ENCODE data around the gene ZNF423. TPM values are rescaled to one million over a fixed set of nuclear protein-coding genes. Genes with fewer than 3 reads are reported as not detected.

ZNF423 gene
- total RNA-seq, 1 experiment from 2014 or later, result 0.20 TPM

DNA sequence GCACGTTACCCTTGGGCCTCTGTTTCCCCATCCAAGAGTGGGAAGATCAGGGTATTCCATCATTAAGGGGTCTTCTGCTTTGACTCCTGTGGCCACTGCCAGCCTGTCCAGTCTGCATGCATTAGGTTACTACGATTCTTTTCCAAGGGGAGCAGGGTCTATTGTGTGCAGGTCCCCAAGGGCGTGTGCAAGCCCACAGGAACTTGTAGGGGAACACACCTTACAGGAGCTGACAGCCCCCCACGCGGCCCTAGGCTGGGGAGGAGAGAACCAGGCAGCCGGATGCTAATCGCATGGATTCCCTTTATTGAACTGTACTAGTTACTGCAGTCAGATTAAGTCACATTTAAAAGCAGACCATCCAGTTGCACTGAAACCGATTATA, 365.6 kb downstream of the ZNF423 start:
- peaks cover 2% of the 10 kb centered on the region; the same call in 1 of the 2 replicates for H3K27me3 ChIP-seq (replicated peaks; ENCODE audit: control insufficient read depth, insufficient read depth, low read length)
- TF ChIP-seq, protein P1, sequence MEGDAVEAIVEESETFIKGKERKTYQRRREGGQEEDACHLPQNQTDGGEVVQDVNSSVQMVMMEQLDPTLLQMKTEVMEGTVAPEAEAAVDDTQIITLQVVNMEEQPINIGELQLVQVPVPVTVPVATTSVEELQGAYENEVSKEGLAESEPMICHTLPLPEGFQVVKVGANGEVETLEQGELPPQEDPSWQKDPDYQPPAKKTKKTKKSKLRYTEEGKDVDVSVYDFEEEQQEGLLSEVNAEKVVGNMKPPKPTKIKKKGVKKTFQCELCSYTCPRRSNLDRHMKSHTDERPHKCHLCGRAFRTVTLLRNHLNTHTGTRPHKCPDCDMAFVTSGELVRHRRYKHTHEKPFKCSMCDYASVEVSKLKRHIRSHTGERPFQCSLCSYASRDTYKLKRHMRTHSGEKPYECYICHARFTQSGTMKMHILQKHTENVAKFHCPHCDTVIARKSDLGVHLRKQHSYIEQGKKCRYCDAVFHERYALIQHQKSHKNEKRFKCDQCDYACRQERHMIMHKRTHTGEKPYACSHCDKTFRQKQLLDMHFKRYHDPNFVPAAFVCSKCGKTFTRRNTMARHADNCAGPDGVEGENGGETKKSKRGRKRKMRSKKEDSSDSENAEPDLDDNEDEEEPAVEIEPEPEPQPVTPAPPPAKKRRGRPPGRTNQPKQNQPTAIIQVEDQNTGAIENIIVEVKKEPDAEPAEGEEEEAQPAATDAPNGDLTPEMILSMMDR (IDR thresholded peaks at IDR 0.05; ENCODE audit: insufficient read depth in 1 of 2, low read depth in 1 of 2, low read length in 1 of 2, severe bottlenecking in 1 of 2, unreplicated experiment in 1 of 2), result no peak
- H3K4me3 Mint-ChIP-seq (ENCODE audit: unreplicated experiment), result no peak overlapping the region
- ChIA-PET CTCF (no interaction called here), POLR2A (no interaction called here)
- H3K36me3 Mint-ChIP-seq (ENCODE audit: insufficient read depth, unreplicated experiment), result no peaks in the 10 kb centered on the region
- BruUV-seq (replicated peaks), result no TSS peak
- H3K27ac Mint-ChIP-seq (ENCODE audit: unreplicated experiment), result no peak overlapping the region
- no peaks in the 10 kb centered on the region for H3K9me3 ChIP-seq
- H3K9me3 Mint-ChIP-seq (ENCODE audit: unreplicated experiment), result no peaks in the 10 kb centered on the region
- H3K4me1 ChIP-seq, result no peaks in the 10 kb centered on the region; the same call in 1 of the 2 replicates
- no peaks in the 10 kb centered on the region for H3K4me1 Mint-ChIP-seq (ENCODE audit: low read depth, unreplicated experiment)
- H3K27me3 Mint-ChIP-seq (ENCODE audit: insufficient read depth, unreplicated experiment), result peaks cover 20% of the 10 kb centered on the region
- H3K36me3 ChIP-seq (ENCODE audit: control insufficient read depth, insufficient read depth, low read length), result no peaks in the 10 kb centered on the region
- no peak for DNase-seq
- no peak overlapping the region for H3K4me3 ChIP-seq (ENCODE audit: low read depth, low read length)
- intact Hi-C loops (cut with micrococcal nuclease; ENCODE audit: unreplicated experiment), result loop anchor here (5.0 kb wide), 2 partner anchors 102 to 432 kb away; no protein-coding TSS in a partner anchor

DNA sequence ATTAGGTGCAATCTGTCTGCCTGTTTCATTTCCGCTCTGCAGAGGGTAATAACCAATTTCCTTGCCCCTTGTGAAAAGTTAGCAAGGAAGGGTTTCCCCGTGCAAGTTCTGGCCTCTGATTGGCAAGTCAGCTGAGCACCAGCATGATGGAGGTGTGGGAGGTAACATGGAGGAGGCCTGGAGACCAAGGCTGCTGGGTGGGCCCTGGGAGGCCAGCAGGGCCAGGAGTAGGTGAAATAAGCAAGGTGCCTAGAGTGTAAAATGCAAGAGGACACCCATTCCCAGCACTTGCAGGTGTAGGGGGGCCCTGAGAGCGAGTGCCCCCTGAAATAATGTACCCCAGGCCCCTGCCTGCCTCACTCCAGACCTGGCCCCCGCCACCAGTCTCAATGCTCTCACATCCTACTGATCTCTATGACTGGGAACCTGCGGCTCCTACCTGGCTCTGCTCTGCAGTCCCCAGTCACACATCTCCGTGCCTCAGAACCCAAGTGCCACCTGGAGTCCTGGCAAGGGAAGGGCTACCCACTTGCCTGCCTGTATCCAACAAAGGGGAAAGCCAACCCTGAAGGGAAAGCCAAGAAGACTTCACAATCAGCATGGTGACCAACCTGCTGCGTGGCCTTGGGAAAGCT, 366.1 kb downstream of the ZNF423 start:
- peaks cover 18% of the 10 kb centered on the region for H3K27me3 Mint-ChIP-seq (ENCODE audit: insufficient read depth, unreplicated experiment)
- no peak overlapping the region for H3K27ac Mint-ChIP-seq (ENCODE audit: unreplicated experiment)
- H3K4me3 Mint-ChIP-seq (ENCODE audit: unreplicated experiment), result no peak overlapping the region
- ChIA-PET CTCF (no interaction called here), POLR2A (no interaction called here)
- intact Hi-C loops (cut with micrococcal nuclease; ENCODE audit: unreplicated experiment), result loop anchor here (5.0 kb wide), 2 partner anchors 102 to 432 kb away; no protein-coding TSS in a partner anchor
- H3K4me1 ChIP-seq, result no peaks in the 10 kb centered on the region; the same call in 1 of the 2 replicates
- TF ChIP-seq, protein P1 (IDR thresholded peaks at IDR 0.05; ENCODE audit: insufficient read depth in 1 of 2, low read depth in 1 of 2, low read length in 1 of 2, severe bottlenecking in 1 of 2, unreplicated experiment in 1 of 2), result no peak
- H3K4me1 Mint-ChIP-seq (ENCODE audit: low read depth, unreplicated experiment), result no peaks in the 10 kb centered on the region
- H3K9me3 Mint-ChIP-seq (ENCODE audit: unreplicated experiment), result no peaks in the 10 kb centered on the region
- no peaks in the 10 kb centered on the region for H3K9me3 ChIP-seq
- no peaks in the 10 kb centered on the region for H3K36me3 ChIP-seq (ENCODE audit: control insufficient read depth, insufficient read depth, low read length)
- no peak overlapping the region for H3K4me3 ChIP-seq (ENCODE audit: low read depth, low read length)
- no peak for DNase-seq
- 0 out of 2 replicates have a peak, but pooled peaks cover 1% of the 10 kb centered on the region for H3K27me3 ChIP-seq (replicated peaks; ENCODE audit: control insufficient read depth, insufficient read depth, low read length)
- BruUV-seq (replicated peaks), result no TSS peak
- H3K36me3 Mint-ChIP-seq (ENCODE audit: insufficient read depth, unreplicated experiment), result no peaks in the 10 kb centered on the region

DNA sequence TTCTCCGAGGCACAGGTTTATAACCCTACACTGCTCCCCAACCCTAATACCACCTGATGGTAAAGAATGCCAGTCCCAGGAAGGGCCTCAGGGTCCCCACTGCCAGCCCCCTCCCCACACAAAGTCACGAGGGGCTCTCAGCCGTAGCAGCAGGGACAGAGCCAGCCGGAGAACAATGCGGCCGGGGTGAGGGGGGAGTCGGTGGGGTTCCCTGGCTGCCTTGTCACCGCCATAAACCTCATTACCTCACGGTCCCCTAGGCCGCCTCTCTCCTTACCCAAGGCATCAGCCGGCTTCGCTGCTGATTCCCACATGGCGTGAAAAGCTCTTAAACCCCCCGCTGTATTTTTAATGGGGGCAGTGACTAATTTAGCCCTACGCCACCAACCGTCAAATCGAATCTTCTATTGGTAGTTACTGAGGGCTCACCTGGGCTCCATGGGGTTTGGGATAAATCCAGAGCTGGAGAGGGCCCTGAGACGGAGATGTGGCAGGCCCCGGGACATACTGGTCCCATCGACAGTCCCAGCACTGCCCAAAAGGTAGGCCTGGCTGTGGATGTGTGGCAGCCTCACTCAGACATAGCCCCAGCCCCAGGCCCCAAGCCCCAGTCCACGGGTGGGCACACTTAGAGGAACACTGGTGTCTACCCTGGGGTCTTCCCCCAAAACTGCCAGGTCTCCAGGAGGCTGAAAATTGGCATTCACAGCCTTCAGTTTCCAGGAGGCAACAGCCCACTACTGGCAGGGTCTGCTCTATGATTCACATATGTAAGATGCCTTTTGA, 367.0 kb downstream of the ZNF423 start:
- no peaks in the 10 kb centered on the region for H3K4me1 Mint-ChIP-seq (ENCODE audit: low read depth, unreplicated experiment)
- H3K27ac Mint-ChIP-seq (ENCODE audit: unreplicated experiment), result no peak overlapping the region
- no peaks in the 10 kb centered on the region for H3K36me3 Mint-ChIP-seq (ENCODE audit: insufficient read depth, unreplicated experiment)
- no TSS peak for BruUV-seq (replicated peaks)
- intact Hi-C loops (cut with micrococcal nuclease; ENCODE audit: unreplicated experiment), result no loop called here
- H3K9me3 Mint-ChIP-seq (ENCODE audit: unreplicated experiment), result no peaks in the 10 kb centered on the region
- no peak for DNase-seq
- POLR2A ChIA-PET, result no interaction called here
- H3K27me3 ChIP-seq (replicated peaks; ENCODE audit: control insufficient read depth, insufficient read depth, low read length), result 0 out of 2 replicates have a peak, but pooled peaks cover 1% of the 10 kb centered on the region
- no peak overlapping the region for H3K4me3 Mint-ChIP-seq (ENCODE audit: unreplicated experiment)
- CTCF ChIA-PET, result no interaction called here
- H3K9me3 ChIP-seq, result no peaks in the 10 kb centered on the region
- peaks cover 17% of the 10 kb centered on the region for H3K27me3 Mint-ChIP-seq (ENCODE audit: insufficient read depth, unreplicated experiment)
- H3K36me3 ChIP-seq (ENCODE audit: control insufficient read depth, insufficient read depth, low read length), result no peaks in the 10 kb centered on the region
- TF ChIP-seq, protein P1 (IDR thresholded peaks at IDR 0.05; ENCODE audit: insufficient read depth in 1 of 2, low read depth in 1 of 2, low read length in 1 of 2, severe bottlenecking in 1 of 2, unreplicated experiment in 1 of 2), result no peak
- no peaks in the 10 kb centered on the region; the same call in 1 of the 2 replicates for H3K4me1 ChIP-seq
- no peak overlapping the region for H3K4me3 ChIP-seq (ENCODE audit: low read depth, low read length)
